HEK293T (cell line): ENCODE data around the gene DENND1B.

Source experiments
- CTCF ChIA-PET: fragments of 350-600 bp; formaldehyde crosslinking; extraction: SDS; loops from one replicate; lab custom pipeline; 2021; ENCODE audit warnings: antibody characterized with exemption, inconsistent platforms; lab: Yijun Ruan, JAX
- POLR2A ChIA-PET: fragments of 350-600 bp; formaldehyde crosslinking; extraction: SDS; loops from one replicate; lab custom pipeline; 2020; ENCODE audit warnings: antibody characterized with exemption, inconsistent platforms; lab: Yijun Ruan, JAX
- DNase-seq: peaks from one replicate; pipeline ENCODE4 v3.0.0; 2012; ENCODE audit warnings: mixed read lengths; ENCODE audit errors: extremely low spot score
- ARNT ChIP-seq: fragments of 450-650 bp; IDR thresholded peaks from 2 replicates; pipeline ENCODE4 v1.6.1; 2017; ENCODE audit warnings: mild to moderate bottlenecking
- BHLHE40 ChIP-seq: fragments of 450-650 bp; IDR thresholded peaks from 2 replicates; pipeline ENCODE4 v1.6.1; 2016; ENCODE audit warnings: mild to moderate bottlenecking, moderate library complexity, borderline replicate concordance
- CTBP1 ChIP-seq: fragments of 450-650 bp; IDR thresholded peaks from 2 replicates; pipeline ENCODE4 v1.6.1; 2016; ENCODE audit warnings: borderline replicate concordance
- ELF4 ChIP-seq: fragments of 450-650 bp; IDR thresholded peaks from 2 replicates; pipeline ENCODE4 v1.6.1; 2017; ENCODE audit warnings: antibody characterized with exemption
- FOXA1 ChIP-seq: fragments of 450-650 bp; IDR thresholded peaks from 2 replicates; pipeline ENCODE4 v1.6.1; 2016; ENCODE audit warnings: mild to moderate bottlenecking
- FOXK2 ChIP-seq: fragments of 450-650 bp; IDR thresholded peaks from 2 replicates; pipeline ENCODE4 v1.6.1; 2016; ENCODE audit warnings: mild to moderate bottlenecking
- FOXM1 ChIP-seq: fragments of 450-650 bp; IDR thresholded peaks from 2 replicates; pipeline ENCODE4 v1.6.1; 2017; ENCODE audit warnings: mild to moderate bottlenecking, borderline replicate concordance
- HDGF ChIP-seq: fragments of 450-650 bp; IDR thresholded peaks from 2 replicates; pipeline ENCODE4 v1.6.1; 2017; ENCODE audit warnings: antibody characterized with exemption, borderline replicate concordance
- L3MBTL2 ChIP-seq: fragments of 450-650 bp; conservative IDR thresholded peaks from 2 replicates; pipeline ENCODE4 v1.6.1; 2016; ENCODE audit warnings: mild to moderate bottlenecking
- LEF1 ChIP-seq: fragments of 450-650 bp; IDR thresholded peaks from 2 replicates; pipeline ENCODE4 v1.6.1; 2017; ENCODE audit warnings: mild to moderate bottlenecking, borderline replicate concordance
- NFRKB ChIP-seq: fragments of 450-650 bp; IDR thresholded peaks from 2 replicates; pipeline ENCODE4 v1.6.1; 2016; ENCODE audit warnings: mild to moderate bottlenecking, moderate library complexity
- PKNOX1 ChIP-seq: fragments of 450-650 bp; IDR thresholded peaks from 2 replicates; pipeline ENCODE4 v1.6.1; 2016
- SP1 ChIP-seq: fragments of 450-650 bp; IDR thresholded peaks from 2 replicates; pipeline ENCODE4 v1.6.1; 2017
- SUZ12 ChIP-seq: fragments of 450-650 bp; IDR thresholded peaks from 2 replicates; pipeline ENCODE4 v1.6.1; 2016; ENCODE audit warnings: mild to moderate bottlenecking
- TARDBP ChIP-seq: fragments of 450-650 bp; IDR thresholded peaks from 2 replicates; pipeline ENCODE4 v1.6.1; 2016
- ZNF384 ChIP-seq: fragments of 450-650 bp; IDR thresholded peaks from 2 replicates; pipeline ENCODE4 v1.6.1; 2016

The DENND1B gene

GRCh38 chr1:197771904-197772556, 3.2 kb downstream of the DENND1B start:
- no peak for TF ChIP-seq FOXK2
- no peak for TF ChIP-seq LEF1
- TF ChIP-seq TARDBP: no peak
- ChIA-PET POLR2A (no interaction called here), CTCF (no interaction called here)
- no peak for DNase-seq

- ChIA-PET POLR2A (interaction anchor here (0.9 kb wide), 1 partner anchor 131 kb away, joined by 4 read pairs; no protein-coding TSS in a partner anchor), CTCF (no interaction called here)
- DNase-seq: no peak
Observed at GRCh38 chr1:197771386-197771785, 3.9 kb downstream of the DENND1B start.

DNA sequence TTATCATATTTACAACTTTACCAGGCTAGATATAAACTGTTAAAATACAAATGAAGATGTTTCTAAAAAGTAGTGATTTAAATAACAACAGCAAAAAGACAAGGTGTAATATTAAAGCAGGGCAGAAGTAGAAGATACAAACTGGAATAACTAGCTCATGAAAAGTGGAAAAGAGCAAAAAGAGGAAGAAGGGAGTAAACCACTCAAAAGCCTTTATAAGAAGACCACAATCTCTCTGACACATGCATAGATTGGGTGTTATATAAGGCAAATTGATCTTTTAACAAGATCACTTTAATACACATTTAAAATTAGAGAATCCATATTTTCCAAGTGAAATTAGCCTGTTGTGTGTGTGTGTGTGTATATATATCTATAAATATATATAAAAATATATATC, 5.0 kb downstream of the DENND1B start:
- POLR2A ChIA-PET: interaction anchor here (1.6 kb wide), 1 partner anchor 132 kb away, joined by 4 read pairs; the partner anchor contains the start of gene C1orf53

More at GRCh38 chr1:197771386-197771785, 3.9 kb downstream of the DENND1B start:
- TF ChIP-seq ARNT (no peak), L3MBTL2 (no peak), TARDBP (no peak), LEF1 (no peak), ZNF384 (no peak), CTBP1 (no peak), PKNOX1 (no peak), SUZ12 (no peak), FOXK2 (no peak), SP1 (no peak), ELF4 (no peak), NFRKB (no peak), BHLHE40 (no peak), FOXA1 (no peak), HDGF (no peak), FOXM1 (no peak)

GRCh38 chr1:197769287-197769686, 6.0 kb downstream of the DENND1B start:
- DNase-seq: no peak
- TF ChIP-seq BHLHE40 (no peak), TARDBP (no peak), HDGF (no peak), ARNT (no peak), SUZ12 (no peak), SP1 (no peak), FOXA1 (no peak), LEF1 (no peak), L3MBTL2 (no peak), FOXM1 (no peak), FOXK2 (no peak), NFRKB (no peak), ZNF384 (no peak), CTBP1 (no peak), PKNOX1 (no peak), ELF4 (no peak)
- CTCF ChIA-PET: interaction anchor here (0.9 kb wide), 1 partner anchor 99 kb away, joined by 4 read pairs; no protein-coding TSS in a partner anchor
- POLR2A ChIA-PET: interaction anchor here (1.6 kb wide), 1 partner anchor 133 kb away, joined by 4 read pairs; the partner anchor contains the start of gene C1orf53

More for the DNA sequence above, 5.0 kb downstream of the DENND1B start:
- TF ChIP-seq FOXA1: no peak
- CTCF ChIA-PET: interaction anchor here (0.9 kb wide), 1 partner anchor 98 kb away, joined by 4 read pairs; no protein-coding TSS in a partner anchor
- DNase-seq: no peak

- TF ChIP-seq ARNT (no peak), CTBP1 (no peak), TARDBP (no peak), HDGF (no peak), BHLHE40 (no peak)
- POLR2A ChIA-PET: no interaction called here
- no peak for DNase-seq
- CTCF ChIA-PET: no interaction called here
Observed at GRCh38 chr1:197768014-197768805, 7.1 kb downstream of the DENND1B start.

- ChIA-PET POLR2A (no interaction called here), CTCF (no interaction called here)
- no peak for TF ChIP-seq LEF1
- no peak for TF ChIP-seq NFRKB
- TF ChIP-seq TARDBP: no peak
- TF ChIP-seq HDGF: no peak
- no peak for TF ChIP-seq ARNT
- no peak for TF ChIP-seq CTBP1
- TF ChIP-seq BHLHE40: no peak
- no peak for TF ChIP-seq SUZ12
- TF ChIP-seq SP1: no peak
- TF ChIP-seq FOXA1: no peak
- no peak for TF ChIP-seq PKNOX1
- DNase-seq: no peak
Observed at GRCh38 chr1:197763769-197764168, 11.5 kb downstream of the DENND1B start.
